GM10847 (cell line): ENCODE data around the gene SURF2.
A peak's percentile ranks its signal among the peaks of the same experiment; 100 is the strongest.

Source experiments
- POLR2A ChIP-seq: IDR thresholded peaks from 2 replicates; pipeline ENCODE4 v1.6.1; 2011; ENCODE audit not compliant: insufficient read length; ENCODE audit errors: extremely low read depth

SURF2 gene

DNA sequence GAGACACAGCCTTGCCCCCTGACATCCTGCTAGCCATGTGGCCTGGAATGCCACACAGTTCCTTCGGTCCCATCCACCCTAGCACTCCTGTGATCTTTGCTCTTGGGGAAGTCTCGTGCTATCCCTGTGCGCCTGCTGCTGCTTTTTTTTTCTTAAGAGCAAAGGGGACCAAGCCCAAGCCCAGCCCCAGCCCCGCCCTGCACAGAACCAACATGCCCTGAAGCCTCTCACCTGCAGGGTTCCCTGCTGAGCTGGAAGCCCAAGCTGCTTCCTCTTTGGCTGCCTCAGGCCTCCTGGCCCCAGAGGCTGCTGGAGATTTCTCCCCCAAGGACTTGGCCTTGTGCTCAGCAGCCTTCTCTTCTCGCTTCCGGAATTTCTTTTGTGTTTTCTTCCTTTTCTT, 22.2 kb upstream of the SURF2 start:
- TF ChIP-seq POLR2A: no peak

DNA sequence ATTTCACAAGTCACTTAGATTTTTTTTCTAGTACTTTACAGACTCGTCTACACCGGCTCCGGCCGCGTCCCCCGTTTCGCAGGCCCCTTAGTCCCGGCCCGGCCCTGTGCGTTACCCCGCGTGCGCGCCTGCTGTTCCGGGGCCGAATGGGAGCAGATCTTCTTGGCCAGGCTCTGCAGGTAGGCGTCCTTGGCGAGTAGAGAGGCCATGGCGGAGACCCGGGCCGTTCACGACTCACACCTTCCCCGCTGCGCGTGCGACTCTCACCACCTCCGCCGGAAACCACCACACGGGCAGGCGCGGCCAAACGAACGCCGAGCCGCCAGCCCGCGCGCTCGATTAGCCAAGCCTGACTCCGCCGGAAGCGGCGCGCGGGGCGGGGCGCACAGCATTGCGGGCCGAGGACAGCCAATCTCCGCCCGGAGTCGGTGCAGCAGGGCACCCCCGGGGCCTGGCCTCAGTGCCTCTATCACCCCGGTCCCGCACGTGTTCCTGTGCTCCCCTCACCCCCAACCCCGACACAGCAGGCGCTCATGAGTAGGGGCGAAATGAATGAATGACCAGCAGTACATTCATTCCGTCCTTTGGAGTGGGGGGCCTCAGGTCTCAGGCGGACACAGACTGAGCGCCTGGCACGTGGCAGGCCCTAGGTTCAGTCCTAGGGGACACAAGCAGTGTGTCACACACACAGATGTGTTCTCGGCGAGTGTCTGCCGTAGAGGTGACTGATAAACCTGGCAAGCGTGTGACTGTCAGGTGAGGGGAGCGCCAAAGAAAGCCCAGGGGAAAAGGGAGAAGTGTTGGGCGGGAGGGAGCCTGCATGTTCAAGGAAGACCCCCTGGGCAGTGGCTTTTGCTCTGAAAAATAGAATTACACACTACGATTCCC, 20.2 kb upstream of the SURF2 start, which contains the start of gene SURF6:
Gene SURF6, minus strand, starts transcription at position 265 of the 888 bp plus-strand sequence. Its CDS starts 56 bp downstream, at position 209.
- peak; percentile 73 for TF ChIP-seq POLR2A

DNA sequence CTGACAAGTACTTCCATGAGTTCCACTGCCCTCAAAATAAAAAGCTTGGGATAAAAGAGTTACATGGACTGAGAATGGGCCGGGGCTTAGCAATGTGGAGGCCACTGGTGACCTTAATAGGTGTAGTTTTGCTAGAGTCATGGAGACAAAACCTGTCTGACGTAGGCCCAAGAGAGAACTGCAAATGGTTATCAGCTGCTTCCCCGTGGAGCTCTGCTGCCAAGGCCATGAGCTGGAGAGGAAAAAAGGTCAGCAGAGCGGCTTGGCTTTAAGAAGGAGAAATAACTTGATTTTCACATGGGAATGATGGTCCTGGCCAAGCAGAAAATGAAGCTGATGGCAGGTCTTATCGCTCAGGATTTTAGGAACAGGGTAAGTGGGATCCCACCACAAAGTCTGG, 16.7 kb upstream of the SURF2 start:
- no peak for TF ChIP-seq POLR2A

DNA sequence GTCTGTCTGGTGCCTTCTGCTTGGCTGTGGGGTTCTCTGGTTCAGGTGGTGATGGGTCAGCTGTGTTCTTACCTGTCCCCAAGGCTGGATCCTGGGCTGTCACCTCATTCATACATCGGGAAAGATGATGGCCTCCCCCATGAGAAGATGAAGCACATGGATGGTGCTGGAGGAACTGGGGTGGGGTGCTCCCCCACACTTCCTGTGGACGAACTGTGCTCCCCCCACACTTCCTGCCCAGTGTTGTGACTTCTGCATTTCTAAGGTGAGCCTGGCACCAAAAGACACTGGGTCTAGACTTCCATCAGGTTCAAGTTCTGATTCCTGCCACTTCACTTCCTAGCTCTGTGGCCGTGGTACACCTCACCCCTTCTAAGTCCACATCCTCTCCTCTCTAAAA, 16.1 kb upstream of the SURF2 start:
- TF ChIP-seq POLR2A: no peak

DNA sequence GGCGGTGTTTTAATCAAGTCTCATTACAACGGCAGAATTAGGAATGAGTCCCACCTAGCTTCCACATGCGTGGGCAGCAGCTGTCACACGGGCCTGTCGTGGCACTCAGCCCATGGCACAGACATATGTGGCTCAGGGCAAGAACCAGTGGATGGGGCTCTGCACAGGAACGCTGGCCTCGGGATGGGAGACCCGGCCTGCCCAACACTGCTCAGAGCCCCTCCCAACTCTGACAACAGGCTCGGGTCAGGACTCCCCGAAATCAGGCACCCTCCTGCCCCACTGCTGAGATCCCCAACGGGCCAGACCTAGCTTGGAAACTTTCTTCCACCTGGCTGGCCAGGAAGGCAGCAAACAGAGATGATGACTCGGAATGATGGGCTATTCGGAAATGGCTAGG, 15.4 kb upstream of the SURF2 start:
- no peak for TF ChIP-seq POLR2A

DNA sequence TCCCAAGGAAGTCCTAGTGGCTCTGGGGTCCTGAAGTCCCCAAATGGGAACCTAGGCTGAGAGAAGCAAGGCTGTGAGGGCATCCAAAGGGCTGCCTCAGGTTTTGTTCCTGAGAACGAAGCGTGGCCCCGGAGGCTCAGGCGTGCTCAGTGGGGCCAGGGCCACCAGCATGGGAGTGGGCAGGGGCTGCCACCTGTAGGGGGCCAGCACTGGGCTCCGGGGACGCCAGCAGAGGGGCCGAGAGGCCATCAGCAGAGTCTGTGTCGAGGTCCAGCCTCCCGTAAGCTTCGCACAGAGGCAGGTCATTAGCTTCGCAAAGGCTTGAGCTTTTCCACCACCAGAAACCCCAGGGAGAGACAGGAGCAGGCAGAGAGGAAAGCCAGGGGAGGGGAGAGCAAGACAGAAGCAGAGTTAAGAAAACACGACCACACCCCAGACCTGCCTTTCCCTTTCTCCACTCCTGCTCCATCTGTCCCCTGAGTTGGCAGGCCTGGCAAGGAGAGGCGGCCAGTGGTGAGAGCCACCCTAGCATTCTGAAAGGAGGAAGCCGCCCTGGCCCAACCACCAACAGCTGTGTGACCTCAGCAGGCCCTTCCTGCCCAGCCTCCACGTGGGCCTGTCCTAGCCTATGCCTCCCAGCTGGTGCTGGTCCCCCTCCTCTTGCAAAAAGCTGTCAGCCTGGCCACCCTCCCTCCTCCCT, 14.8 kb upstream of the SURF2 start:
- no peak for TF ChIP-seq POLR2A

DNA sequence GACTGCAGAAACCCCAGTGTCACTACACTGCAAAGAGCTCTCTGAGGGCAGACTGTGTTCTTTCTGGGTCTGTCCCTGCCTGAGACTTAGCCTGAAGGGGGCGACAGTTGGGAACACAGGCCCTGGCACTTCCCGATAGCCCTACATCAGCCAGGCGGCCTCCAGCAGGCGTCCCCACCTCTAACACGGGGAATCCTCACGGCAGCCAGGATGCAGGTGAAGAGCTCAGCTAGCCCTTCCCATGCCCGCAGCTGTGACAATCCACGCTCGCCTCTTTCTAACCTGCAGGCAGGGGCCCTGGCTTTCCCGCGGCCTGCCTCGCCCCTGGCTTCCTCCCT, 14.3 kb upstream of the SURF2 start:
- TF ChIP-seq POLR2A: no peak

DNA sequence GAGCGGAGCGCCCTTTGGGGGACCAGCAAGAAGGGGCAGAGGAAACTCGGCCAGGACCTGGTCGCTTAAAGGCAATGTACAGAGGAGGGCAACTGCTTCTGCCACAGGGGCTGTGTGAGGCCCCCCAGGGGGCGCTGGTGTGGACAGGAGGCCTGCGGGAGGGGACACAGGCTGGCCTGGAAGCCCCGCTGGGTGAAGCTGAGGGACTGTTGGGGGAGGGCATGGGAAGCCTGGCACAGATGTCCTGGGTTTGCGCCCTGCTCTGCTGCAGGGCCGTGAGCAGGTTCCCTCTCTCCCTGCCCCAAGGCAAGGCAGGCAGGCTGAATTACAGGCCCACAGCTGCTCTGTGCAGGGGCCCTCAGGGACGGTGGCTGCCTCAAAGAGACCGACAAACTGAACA, 13.8 kb upstream of the SURF2 start:
- TF ChIP-seq POLR2A: no peak

DNA sequence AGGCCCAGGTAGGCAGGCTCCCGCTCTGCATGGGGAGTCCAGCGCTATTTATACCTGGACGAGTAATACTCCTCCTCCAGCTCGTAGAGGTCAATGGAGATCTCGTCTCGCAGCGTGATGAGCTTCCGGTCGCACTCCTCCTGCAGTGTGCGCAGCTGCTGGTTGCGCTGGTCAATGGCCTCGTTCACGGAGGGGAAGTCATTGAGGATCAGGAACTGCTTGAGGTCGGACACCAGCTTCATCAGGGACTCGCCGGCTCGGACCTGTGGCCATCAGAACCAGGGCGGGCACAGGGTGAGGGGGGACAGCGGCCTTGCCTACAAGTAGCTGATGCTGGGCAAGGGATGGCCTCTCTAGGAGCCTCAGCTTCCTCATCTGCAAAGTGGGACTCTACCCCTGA, 12.3 kb upstream of the SURF2 start:
- TF ChIP-seq POLR2A: no peak

DNA sequence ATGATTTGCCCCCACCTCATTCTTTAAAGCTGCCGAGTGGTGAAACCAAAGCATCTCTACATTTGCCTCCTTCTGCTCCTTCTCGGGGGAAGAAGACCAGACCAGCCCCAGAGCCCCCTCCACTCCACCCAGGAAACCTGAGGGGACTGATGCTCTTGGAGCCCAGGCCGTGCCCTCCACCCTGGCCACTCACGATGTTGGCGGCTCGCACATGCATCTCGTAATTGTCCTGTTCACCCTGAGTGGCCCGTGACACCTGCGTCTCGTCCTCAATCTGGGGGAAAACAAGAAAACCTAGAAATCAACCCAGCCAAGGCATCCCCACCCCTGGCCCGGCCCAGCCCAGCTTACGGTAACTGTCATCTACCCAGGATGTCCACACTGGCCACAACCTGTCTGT, 11.4 kb upstream of the SURF2 start:
- TF ChIP-seq POLR2A: no peak

DNA sequence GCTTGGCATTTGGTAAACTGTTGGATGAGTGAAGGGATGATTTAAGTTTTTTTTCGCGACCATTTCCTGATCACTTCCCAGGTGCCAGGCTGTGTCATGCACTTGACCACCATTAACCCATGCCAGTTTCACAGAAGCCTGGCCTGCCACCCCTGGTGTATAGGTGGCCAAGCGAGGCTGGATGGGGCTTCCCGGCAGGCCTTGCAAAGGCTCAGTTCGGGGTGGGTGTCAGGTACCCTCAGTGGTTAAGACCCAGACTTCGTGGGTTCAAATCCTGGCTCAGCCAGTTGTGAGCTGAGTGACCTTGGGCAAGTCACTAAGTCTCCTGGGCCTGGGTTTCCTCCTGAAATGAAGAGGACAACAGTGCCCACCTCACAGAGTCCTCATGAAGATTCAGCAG, 10.8 kb upstream of the SURF2 start:
- no peak for TF ChIP-seq POLR2A

DNA sequence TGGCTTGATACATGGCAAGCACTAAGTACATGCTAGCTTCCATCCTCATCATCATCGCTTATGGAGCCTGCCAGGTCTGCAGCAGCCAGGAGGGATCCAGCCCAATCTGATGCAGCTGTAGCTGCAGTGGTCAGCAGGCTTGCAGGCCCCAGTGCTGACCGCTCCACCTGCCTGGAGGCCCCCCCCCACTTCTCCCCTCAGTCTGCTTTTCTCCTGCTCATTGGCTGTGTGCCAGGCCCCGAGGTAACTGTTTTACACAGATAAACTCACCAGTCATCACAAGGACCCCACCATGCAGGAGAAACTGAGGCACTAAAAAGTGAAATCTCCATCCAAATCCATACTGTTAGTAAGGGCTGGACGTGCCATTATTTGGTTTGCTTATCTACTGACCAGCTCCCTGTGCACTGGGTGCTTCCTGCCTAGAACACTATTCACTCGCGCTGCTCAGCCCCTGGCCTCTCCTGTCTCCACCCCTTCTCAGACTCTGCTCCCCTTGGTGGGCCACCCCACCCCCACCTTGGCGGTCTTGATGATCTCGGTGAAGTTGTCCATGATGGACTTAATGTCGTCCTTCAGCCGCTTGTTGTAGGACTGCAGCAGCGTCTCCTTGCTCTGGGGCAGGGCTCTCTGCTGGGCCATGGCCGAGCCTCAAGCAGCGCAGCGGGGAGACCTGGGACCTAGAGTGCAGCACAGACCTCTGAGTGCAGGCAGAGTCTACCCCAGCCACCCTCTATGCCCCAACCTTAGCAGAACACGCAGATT, 10.1 kb upstream of the SURF2 start:
- TF ChIP-seq POLR2A: no peak

DNA sequence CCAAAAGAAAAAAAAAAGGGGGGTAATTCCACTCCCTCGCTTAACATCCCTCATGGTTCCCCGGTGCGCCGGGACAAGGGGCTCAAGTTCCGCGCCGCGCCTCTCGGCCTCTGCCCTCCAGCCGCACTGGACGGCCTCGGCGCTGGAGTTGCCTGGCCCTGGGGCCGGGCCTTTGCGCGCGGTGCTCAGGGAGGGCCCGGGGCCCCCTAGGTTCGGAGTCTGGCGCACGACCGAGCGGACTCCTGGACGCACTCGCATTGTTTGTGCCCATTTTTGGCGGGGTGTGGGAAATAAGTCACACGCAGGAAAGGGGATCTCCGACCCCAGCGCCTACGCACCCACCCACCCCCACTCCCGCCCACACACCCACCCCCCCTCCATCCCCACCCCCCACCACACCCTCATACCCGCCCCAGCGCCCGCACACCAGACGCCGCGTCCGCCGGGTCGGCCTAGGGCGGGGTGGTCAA, 8.8 kb upstream of the SURF2 start:
- no peak for TF ChIP-seq POLR2A

DNA sequence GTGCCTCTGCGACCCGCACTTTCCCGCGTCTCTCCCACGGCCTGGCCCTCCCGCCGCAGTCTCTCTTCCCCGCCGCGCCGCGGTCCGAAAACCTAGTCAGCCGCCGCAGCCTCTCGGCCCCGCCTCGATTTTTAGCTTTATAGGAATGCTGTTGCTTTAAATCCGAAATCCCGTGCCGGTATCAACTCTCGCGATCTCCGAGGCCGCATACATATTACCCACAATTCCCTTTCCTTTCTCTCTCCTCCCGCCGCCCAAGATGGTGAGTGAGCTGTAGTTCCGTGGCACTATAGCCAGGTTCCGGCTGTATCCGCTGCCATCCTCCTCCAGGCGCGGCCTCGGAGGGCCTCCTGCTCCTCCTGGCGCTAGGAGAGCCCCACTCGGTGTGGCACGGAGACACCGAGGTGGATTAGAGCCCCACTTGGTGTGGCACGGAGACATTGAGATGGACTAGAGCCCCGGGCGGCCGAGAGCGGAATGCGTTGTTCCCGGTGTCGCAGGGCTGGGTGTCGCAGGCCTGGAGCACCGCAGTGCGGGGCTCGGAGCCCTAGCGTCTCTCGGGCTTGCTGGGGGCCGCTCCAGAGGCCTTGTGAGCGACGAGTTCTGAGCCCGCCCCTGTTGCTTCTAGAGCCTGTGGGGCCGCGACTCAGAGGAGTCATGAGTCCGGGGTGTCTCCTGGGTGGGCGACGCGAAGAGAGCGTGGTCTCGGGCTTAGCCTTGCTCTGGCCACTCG, 8.2 kb upstream of the SURF2 start, which contains the start of the genes MED22 and RPL7A:
Gene MED22, minus strand, starts transcription at position 147 of the 733 bp plus-strand sequence. CDS start 1,469 bp downstream, outside the sequence.
Gene RPL7A, plus strand, starts transcription at position 234 of the 733 bp plus-strand sequence. Its CDS starts 26 bp downstream, at position 260.
- peak; percentile 98 for TF ChIP-seq POLR2A
